Measurements from ENCODE around the gene PIP5KL1.

The PIP5KL1 gene

GRCh38 chr9:127912882-127913281 is 17.7 kb downstream of the PIP5KL1 start:
- no peak for DNase-seq

DNA sequence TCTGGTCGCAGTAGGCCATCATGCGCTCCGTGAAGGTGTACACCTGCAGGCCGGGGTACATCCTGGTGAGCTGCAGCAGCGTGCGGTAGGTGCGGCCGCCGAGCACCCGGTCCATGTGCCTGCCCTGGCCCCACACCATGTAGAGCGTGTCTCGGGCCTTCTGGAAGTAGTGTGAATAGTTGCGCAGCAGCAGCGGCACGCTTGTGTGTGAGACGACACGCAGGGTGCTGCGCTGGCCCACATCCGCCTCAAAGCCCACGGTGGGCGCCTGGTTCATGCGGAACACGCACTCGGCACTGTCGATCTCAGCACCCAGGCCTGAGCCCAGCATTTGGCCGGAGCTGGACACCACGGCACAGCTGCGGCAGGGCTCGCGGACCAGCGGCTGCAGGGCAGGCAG is 18.3 kb downstream of the PIP5KL1 start:
- DNase-seq = no peak

- DNase-seq = peak; percentile 58
Observed at GRCh38 chr9:127910613-127911205, 19.9 kb downstream of the PIP5KL1 start.

DNA sequence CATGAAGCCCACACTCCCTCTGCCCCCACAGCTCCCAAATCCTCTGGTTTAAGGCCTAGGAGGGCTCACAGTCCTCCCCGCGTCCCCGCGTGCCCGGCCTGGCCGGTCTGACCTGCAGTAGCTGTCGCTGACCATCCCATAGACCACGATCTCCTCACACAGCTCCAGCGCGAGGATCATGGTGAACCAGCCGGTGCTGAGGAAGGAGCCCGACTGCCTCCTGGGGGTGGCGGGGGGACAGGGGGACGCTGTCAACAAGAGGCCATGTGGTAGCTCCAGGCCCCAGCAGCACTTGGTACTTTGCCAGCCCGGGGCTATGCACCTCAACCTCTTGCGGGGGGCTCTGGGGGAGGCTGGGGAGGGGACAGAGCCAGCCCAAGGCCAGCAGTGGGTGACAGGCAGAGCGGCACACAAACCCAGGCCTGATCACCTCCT is 20.7 kb downstream of the PIP5KL1 start:
- no peak for DNase-seq

- DNase-seq = no peak
Observed at GRCh38 chr9:127908660-127908926, 22.0 kb downstream of the PIP5KL1 start.

GRCh38 chr9:127907867-127908659 is 22.5 kb downstream of the PIP5KL1 start:
- no peak for DNase-seq

DNA sequence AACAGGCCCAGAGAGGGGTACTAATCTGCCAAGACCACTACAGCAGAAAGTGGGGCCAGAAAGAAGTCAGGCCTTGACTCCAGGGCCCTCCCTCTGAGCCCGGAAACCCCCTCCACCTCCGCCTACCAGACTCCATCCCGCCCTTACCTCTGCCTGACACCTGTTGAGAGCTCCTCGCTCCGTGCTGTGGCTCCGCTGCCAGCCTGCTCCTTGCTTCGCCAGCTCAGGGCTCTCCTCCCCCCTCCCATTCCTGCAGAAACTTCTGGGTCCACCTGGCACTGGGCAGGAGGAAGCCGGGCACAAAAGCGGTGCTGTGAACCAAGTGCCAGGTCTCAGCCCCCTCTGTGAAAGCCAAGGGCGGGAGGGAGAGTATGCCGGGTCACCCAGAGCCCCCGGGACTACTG is 24.8 kb downstream of the PIP5KL1 start:
- no peak for DNase-seq

DNA sequence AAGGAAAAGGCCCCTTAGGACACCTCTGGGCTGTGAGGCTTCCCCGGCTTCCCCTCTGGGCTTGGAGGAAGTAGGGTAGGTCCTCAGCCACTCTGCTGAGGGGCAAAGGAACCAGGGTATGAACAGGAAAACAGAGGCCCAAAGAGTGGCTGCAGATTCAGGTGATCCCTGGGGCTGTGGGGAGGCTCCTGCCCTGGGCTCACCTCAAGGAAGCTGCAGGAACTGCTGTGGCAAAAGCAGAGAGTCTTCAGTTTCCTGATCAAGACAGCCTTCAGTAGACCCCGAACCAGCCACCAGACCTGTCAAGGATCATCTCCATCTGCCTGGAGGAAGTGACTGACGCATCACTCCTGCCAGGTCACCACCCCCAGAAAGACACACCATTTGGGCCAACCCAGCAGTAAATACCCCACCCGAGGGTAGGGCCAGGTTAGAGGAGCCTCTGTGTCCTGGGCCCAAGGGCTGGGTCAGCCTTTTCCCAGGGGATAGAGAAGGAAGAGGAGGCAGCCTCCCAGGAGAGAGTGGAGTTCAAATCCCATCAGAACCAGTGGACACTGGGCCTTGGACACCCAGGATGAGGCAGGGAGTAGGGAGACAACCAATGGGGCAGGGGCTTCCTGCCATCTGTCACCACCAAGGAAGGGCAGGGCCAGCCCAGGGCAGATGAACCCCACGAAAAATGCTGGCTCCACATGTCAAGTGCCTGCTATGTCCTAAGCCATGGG is 25.4 kb downstream of the PIP5KL1 start:
- no peak for DNase-seq

GRCh38 chr9:127904561-127905003 is 26.0 kb downstream of the PIP5KL1 start:
- no peak for DNase-seq

DNA sequence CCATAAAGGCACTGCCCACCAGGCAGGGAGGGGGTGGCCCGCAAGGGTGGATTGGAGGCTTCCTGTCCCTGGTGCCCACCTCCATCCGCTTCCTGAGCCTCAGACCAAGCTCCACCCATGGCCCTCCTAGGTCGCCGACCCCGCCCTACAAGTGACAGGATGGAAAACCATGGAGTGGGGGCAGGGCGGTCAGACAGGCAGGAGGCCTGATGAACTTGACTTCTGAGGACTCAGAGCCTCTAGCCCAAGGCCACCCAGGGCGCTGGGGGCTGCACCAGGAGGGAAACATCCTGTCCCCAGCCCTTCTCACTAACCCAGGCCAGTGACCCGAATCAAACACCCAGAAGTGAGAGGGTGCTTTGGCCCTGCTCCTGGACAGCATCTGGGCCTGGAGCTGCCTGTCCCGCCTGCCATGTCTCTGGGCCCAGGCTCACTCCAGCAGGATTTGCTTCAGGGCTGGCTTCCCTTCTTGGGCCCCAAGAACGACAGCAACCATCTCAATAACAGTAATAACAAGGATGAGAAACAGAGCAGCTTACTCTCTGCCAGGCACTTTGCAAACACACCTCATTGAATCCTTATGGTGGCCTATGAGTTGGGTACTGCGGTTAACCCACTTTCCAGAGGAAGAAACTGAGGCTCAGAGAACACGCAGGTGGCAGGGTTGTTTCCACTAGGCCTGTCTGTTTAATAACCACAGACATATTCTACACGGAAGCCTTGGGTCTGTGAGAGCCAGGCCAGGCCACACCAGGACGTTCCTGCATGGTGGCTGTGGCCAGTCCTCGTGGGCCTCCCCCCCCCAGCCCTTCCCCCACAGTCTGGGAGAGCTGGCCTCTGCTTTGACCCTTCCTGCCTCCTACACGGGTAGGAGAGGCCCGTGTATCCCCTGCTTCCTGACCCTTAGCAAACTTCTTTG is 26.8 kb downstream of the PIP5KL1 start:
- no peak for DNase-seq

DNA sequence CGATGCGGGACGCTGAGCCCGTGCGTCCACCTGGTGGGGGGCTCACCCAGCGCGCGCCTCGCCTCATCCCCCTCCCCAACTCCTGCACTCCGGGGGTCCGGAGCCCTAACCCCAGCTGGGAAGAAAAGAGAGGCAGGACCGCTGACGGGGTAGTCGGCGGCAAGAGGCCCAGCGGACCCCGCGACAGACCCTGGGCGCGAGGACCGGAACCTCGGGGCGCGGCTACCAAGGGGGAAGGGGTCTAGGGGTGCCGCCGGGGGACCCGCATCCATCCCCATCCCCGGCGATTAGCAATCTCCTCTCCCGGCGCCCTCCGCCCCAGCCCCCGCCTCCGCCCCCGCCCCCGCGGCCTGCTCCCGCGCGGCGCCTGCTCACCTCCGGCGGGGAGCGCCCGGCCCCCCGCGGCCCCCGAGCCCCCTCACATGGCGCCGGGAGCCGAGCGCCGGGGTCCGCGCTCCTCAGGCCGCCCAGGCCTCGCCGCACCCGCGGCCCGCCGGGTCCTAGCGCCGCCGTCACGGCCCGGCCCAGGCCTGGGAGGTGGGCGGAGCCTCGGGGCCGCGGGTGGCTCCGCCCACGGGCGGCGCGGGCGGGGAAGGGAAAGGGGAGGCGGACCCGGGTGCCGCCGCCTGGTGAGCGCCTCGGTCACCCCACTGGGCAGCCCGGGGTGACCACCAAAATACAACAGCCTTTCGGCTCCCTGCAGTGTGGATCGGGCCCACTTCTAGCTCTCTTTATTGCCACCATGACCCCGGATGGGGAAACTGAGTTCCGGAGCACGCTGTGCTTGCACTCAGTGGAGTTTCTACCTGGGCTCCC is 31.2 kb downstream of the PIP5KL1 start, which contains the start of gene ST6GALNAC6:
TSS of gene ST6GALNAC6 (minus strand) at position 476 of the 816 bp plus-strand sequence. CDS start 1,622 bp downstream, outside the sequence.
- DNase-seq = peak; percentile 65

DNA sequence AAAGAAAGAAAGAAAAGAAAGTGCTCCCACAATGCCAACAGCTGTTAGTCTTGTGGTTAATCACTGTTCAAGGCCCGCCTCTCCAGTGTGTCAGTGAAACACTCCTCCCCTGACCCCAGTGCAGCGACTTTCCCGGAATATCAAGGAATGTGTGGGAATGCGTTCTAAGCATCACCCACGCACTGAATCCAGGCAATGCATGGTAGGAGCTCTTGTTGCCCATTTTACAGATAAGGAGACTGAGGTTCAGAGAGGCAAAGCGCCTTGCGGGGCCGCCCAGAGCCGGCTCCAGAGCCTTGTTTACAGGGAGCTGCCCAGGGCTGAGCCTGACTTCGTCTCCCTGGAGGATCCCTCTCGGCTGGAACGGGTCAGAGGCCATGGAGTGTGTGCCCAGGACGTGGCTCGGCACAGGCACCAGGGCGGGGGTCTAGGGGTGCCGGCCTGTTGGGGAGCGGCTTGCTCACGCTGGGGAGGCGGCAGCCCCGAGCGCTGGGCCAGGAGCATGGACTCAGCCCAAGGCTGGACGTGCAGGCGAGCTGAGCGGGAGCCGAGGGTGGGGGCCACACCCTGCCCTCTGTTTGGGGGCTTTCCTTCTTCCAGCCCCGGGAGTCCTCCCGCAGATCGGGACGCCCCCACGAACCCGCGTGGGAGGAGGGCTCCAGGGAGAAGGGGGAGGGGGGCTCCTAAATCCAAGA is 32.0 kb downstream of the PIP5KL1 start:
- peak; percentile 77 for DNase-seq

DNA sequence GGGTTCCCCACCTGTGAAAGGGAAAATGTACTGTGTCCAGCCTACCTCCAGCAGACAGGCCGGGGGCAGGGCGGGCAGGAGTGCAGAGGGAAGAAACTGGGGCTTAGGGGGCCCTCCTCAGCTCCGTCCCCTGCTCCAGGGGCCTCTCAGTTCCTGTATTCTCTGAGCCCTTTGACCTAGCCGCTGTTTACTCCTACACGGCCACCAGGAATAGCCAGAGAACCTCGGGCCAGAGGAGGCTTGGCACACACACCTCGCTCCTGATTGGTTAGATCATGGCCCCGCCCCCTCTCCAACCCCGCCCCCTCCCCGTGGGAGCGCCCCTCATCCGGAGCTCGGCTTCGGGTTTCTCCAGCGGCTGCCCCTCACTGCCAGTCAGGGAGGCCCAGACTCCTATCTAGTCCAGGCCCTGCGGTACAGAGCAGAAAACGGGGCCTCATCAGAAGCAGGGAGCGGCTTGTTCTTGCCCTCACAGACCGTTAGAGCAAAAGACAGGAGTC is 33.3 kb downstream of the PIP5KL1 start:
- DNase-seq = peak; percentile 75

DNA sequence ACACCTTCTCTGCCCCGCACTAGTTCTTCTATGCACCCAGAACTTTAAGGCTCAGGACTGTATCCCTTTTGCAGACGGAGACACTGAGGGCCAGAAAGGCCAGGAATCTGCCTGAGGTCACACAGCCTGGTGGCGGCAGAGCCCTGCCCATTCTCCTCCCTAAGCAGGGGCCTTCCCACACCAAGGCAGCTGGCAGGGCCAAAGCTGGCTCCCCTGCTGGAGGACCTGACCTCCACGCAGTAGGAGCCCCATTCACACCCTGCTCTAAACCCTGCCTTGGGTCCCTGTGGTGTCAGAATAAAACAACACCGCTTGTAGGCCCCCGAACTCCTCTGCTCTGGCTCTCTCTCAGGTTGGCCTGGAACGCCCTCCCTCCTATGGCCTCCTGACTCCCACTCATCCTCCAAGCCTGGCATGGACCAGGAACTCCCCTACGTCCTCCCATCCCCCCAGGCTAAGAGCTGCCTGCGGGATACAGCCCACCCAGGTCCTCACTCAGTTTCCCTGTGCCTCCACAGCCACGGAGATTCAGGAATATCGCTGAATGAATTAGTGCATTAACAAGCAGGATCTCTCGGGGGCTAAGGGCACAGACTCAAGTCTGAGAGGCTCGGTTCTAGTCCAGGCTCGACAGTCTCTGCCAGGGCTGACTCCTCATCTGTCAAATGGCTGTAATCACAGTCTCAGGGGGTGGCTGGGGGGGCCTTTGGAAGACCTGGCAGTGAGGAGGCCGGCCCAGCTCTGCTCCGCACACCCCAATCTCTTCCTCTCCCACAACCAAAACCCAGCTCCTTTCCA is 34.0 kb downstream of the PIP5KL1 start:
- DNase-seq = no peak

- DNase-seq = no peak
Observed at GRCh38 chr9:127895811-127896210, 34.8 kb downstream of the PIP5KL1 start.

GRCh38 chr9:127893392-127893791 is 37.2 kb downstream of the PIP5KL1 start:
- no peak for DNase-seq

DNA sequence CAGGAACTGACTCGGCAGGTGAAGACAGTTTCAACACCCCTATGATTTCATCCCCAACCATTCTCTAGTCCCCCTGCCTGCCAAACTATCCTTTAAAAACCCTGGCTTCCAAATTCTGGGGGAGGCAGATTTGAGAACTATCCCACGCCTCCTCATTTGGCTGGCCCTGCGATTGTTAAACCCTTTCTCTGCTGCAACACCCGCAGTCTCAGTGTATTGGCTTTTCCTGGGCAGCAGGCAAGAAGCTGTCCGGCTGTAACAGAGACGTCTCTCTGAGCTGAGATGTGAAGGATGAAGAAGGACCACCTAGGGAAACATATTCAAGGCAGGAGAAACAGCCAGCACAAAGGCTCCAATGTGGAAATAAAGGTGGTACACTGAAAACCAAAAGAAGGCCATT is 37.7 kb downstream of the PIP5KL1 start:
- no peak for DNase-seq

DNA sequence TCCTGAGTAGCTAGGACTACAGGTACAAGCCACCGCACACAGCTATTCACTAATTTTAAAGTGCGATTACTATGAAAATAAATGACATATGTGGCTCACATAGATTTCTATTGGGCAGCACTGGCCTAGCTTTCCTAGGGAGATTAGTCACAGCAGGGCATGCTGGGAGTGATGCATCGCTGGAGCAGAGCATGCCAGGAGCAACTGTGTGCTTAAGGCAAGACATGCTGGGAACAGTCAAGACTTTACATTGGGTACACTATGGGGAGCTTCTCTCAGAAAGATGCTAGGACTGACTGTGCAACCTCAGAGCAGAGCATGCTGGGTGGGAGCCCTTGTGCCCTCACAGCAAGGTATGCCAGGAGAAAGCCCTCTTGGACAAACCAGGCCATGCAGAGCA is 40.5 kb downstream of the PIP5KL1 start:
- no peak for DNase-seq

GRCh38 chr9:127887792-127888191 is 42.8 kb downstream of the PIP5KL1 start:
- no peak for DNase-seq

- DNase-seq = no peak
Observed at GRCh38 chr9:127886401-127886972, 44.1 kb downstream of the PIP5KL1 start.

All from NCI-H226 (cell line).